PC-3 (cell line): ENCODE results near the gene C3orf38. TPM values are rescaled to one million over a fixed set of nuclear protein-coding genes. Genes with fewer than 3 reads are reported as not detected.

ENCODE experiments used
- ATAC-seq: fragments of 200-7000 bp; cut with Tn5 transposase; 2 replicates; pipeline ENCODE4 v1.9.1; 2020; ENCODE audit warnings: mild to moderate bottlenecking, moderate library complexity
- BruUV-seq: library from RNA; stranded (reverse); fragments of 400-500 nt; replicated peaks from 2 replicates; lab custom pipeline; 2021; lab: Mats Ljungman, UMichigan
- CTCF ChIA-PET: fragments of 300-600 bp; sonication (Branson Sonifier 250); formaldehyde crosslinking; loops from one replicate; lab custom pipeline; 2022; ENCODE audit warnings: antibody characterized with exemption; lab: Charles Lee
- POLR2A ChIA-PET: fragments of 300-600 bp; sonication (Branson Sonifier 250); formaldehyde crosslinking; loops from one replicate; lab custom pipeline; 2022; ENCODE audit warnings: antibody characterized with exemption; ENCODE audit not compliant: unreplicated experiment; lab: Charles Lee
- DNase-seq: peaks from one replicate; pipeline ENCODE4 v3.0.0-alpha.2; 2015
- H2AFZ ChIP-seq: fragments of 300-600 bp; sonication (generic); 2 replicates; pipeline ENCODE4 v1.6.0; 2016; ENCODE audit warnings: antibody characterized with exemption, low read length
- H3F3A ChIP-seq: fragments of 300-600 bp; sonication (generic); one replicate; pipeline ENCODE4 v1.6.0; 2017; ENCODE audit warnings: antibody characterized with exemption, low read length, control low read depth, mild to moderate bottlenecking; ENCODE audit not compliant: unreplicated experiment
- H3K27ac ChIP-seq: fragments of 300-600 bp; sonication (generic); 2 replicates; pipeline ENCODE4 v1.5.1; 2016; ENCODE audit warnings: mild to moderate bottlenecking, low read length
- H3K27me3 ChIP-seq: fragments of 300-600 bp; sonication (generic); 2 replicates; pipeline ENCODE4 v1.6.1; 2016; ENCODE audit warnings: low read length, mixed read lengths
- H3K36me3 ChIP-seq: fragments of 300-600 bp; sonication (generic); 2 replicates; pipeline ENCODE4 v1.6.1; 2016; ENCODE audit warnings: low read depth, mixed run types, low read length, mixed read lengths
- H3K4me1 ChIP-seq: fragments of 300-600 bp; sonication (generic); 2 replicates; pipeline ENCODE4 v1.5.1; 2016; ENCODE audit warnings: low read length; ENCODE audit not compliant: insufficient read depth
- H3K4me2 ChIP-seq: fragments of 300-600 bp; sonication (generic); 2 replicates; pipeline ENCODE4 v1.6.0; 2016; ENCODE audit warnings: low read length
- H3K4me3 ChIP-seq: fragments of 300-600 bp; sonication (generic); 2 replicates; pipeline ENCODE4 v1.5.1; 2016; ENCODE audit warnings: mild to moderate bottlenecking, low read length, mixed read lengths
- H3K79me2 ChIP-seq: fragments of 300-600 bp; sonication (generic); 2 replicates; pipeline ENCODE4 v1.6.1; 2017; ENCODE audit warnings: low read length, mixed read lengths
- H3K9ac ChIP-seq: fragments of 300-600 bp; sonication (generic); 2 replicates; pipeline ENCODE4 v1.6.0; 2016; ENCODE audit warnings: mild to moderate bottlenecking, low read length
- H3K9me2 ChIP-seq: fragments of 300-600 bp; sonication (generic); replicated peaks from 2 replicates; pipeline ENCODE4 v1.6.1; 2016; ENCODE audit warnings: mixed run types, low read length, mixed read lengths
- H3K9me3 ChIP-seq: fragments of 300-600 bp; sonication (generic); 2 replicates; pipeline ENCODE4 v1.6.1; 2016; ENCODE audit warnings: low read length, mixed read lengths
- H4K20me1 ChIP-seq: fragments of 300-600 bp; sonication (generic); 2 replicates; pipeline ENCODE4 v1.6.1; 2016; ENCODE audit warnings: low read length, mixed read lengths
- EZH2 ChIP-seq: fragments of 300-600 bp; sonication (generic); IDR thresholded peaks from one replicate; pipeline ENCODE4 v1.6.1; 2017; ENCODE audit warnings: antibody characterized with exemption, mild to moderate bottlenecking, low read length; ENCODE audit not compliant: unreplicated experiment
- EZH2phosphoT487 ChIP-seq: fragments of 300-600 bp; sonication (generic); IDR thresholded peaks from 2 replicates; pipeline ENCODE4 v1.6.1; 2018; ENCODE audit warnings: mild to moderate bottlenecking, antibody characterized with exemption, low read length, borderline replicate concordance
- intact Hi-C: fragments of 100-400 bp; cut with micrococcal nuclease; formaldehyde crosslinking; loops from 2 replicates; pipeline ENCODE4 v1.9.0; 2023
- total RNA-seq: library from RNA; depleted of rRNA; stranded (reverse); fragments of >200 nt; gene quantifications from 2 replicates; pipeline ENCODE4 v1.2.3, GENCODE V29; 2014
- TF ChIP-seq, protein P1 (sequence below): fragments of 300-600 bp; sonication (generic); conservative IDR thresholded peaks from 2 replicates; pipeline ENCODE4 v1.5.1; 2017; ENCODE audit warnings: antibody characterized with exemption, low read depth, mild to moderate bottlenecking, low read length

The C3orf38 gene
- total RNA-seq, 1 experiment from 2014 or later = 24.3 TPM

DNA sequence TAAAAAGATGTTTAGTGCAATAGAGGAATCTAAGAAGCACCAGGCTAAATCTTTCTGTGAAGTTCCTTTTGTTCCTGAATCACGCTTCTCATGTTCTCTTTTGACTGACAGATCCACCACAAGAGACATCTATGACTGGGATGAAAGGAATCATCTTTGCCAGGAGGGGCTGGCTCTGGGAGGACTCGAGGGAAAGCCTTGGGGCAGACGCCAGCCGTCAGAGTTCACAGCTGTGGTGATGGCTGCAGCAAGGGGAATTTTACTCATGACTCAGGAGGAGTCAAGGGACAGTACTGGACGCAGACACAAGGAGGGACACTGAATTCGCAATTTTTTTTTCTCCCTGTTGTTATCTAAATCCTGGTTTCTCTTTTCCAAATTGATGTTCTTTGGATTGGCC lies 38.7 kb downstream of the C3orf38 start:
- TF ChIP-seq EZH2 (no peak), EZH2phosphoT487 (no peak)
- TF ChIP-seq, protein P1, sequence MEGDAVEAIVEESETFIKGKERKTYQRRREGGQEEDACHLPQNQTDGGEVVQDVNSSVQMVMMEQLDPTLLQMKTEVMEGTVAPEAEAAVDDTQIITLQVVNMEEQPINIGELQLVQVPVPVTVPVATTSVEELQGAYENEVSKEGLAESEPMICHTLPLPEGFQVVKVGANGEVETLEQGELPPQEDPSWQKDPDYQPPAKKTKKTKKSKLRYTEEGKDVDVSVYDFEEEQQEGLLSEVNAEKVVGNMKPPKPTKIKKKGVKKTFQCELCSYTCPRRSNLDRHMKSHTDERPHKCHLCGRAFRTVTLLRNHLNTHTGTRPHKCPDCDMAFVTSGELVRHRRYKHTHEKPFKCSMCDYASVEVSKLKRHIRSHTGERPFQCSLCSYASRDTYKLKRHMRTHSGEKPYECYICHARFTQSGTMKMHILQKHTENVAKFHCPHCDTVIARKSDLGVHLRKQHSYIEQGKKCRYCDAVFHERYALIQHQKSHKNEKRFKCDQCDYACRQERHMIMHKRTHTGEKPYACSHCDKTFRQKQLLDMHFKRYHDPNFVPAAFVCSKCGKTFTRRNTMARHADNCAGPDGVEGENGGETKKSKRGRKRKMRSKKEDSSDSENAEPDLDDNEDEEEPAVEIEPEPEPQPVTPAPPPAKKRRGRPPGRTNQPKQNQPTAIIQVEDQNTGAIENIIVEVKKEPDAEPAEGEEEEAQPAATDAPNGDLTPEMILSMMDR = no peak
- ATAC-seq = peak; percentile 53
- no peak overlapping the region for H3K9ac ChIP-seq
- H3F3A ChIP-seq = no peaks in the 10 kb centered on the region
- no peak overlapping the region for H3K4me3 ChIP-seq
- no peaks in the 10 kb centered on the region for H3K79me2 ChIP-seq
- no peaks in the 10 kb centered on the region for H3K9me2 ChIP-seq
- intact Hi-C loops = no loop called here
- no peaks in the 10 kb centered on the region for H4K20me1 ChIP-seq
- no peak overlapping the region for H2AFZ ChIP-seq
- peak; percentile 36 for DNase-seq
- H3K27me3 ChIP-seq = peaks cover 4% of the 10 kb centered on the region; the same call in 1 of the 2 replicates
- H3K4me2 ChIP-seq = no peak overlapping the region
- no peak overlapping the region for H3K27ac ChIP-seq
- H3K9me3 ChIP-seq = no peaks in the 10 kb centered on the region
- ChIA-PET POLR2A (no interaction called here), CTCF (no interaction called here)
- H3K36me3 ChIP-seq = no peaks in the 10 kb centered on the region
- no TSS peak for BruUV-seq
- no peaks in the 10 kb centered on the region for H3K4me1 ChIP-seq

DNA sequence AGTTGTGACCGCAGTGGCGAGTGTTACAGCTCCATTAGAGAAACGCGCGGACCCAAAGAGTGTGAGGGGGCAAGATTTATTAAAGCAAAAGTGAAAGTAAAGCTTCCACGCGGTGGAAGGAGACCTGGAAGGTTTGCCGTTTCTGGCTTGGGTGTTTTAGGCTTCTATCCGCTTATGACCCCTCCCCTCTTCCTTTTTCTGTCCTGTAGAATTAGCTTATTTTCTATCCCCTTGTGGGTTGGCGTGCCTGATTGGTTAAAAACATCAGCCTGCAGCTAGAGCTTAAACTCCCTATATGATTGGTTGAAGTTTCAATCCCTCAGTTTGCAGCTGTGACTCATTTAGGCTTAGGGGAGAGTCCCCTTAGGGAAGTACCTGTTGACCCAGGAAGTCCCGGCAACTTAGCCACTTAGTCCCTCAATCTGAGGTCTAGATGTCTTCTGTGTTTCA lies 39.6 kb downstream of the C3orf38 start:
- Histone ChIP-seq H3K9ac (no peak overlapping the region), H3K4me2 (no peak overlapping the region), H3K9me3 (no peaks in the 10 kb centered on the region), H3K27ac (no peak overlapping the region), H2AFZ (no peak overlapping the region), H3K4me1 (no peaks in the 10 kb centered on the region), H3K27me3 (peaks cover 13% of the 10 kb centered on the region; the same call in 1 of the 2 replicates), H3K36me3 (no peaks in the 10 kb centered on the region), H3K4me3 (no peak overlapping the region), H3K9me2 (no peaks in the 10 kb centered on the region), H3K79me2 (no peaks in the 10 kb centered on the region), H3F3A (no peaks in the 10 kb centered on the region), H4K20me1 (no peaks in the 10 kb centered on the region)
- CTCF ChIA-PET = no interaction called here
- intact Hi-C loops = no loop called here
- no peak for DNase-seq
- no peak for ATAC-seq
- no TSS peak for BruUV-seq
- POLR2A ChIA-PET = no interaction called here
- TF ChIP-seq, protein P1 = no peak
- TF ChIP-seq EZH2 = no peak
- no peak for TF ChIP-seq EZH2phosphoT487

DNA sequence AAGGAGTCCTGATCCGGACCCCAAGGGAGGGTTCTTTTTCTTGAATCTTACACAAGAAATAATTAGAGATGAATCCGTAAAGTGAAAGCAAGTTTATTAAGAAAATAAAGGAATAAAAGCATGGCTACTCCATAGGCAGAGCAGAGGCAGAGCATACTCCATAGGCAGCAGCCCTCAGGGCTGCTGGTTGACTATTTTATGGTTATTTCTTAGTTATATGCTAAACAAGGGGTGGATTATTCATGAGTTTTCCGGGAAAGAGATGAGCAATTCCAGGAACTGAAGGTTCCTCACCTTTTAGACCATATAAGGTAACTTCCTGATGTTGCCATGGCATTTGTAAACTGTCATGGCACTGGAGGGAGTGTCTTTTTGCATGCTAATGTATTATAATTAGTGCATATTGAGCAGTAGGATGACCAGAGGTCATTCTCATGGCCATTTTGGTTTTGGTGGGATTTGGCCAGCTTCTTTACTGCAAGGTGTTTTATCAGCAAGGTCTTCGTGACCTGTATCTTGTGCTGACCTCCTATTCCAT lies 42.2 kb downstream of the C3orf38 start:
- intact Hi-C loops = no loop called here
- CTCF ChIA-PET = no interaction called here

More for the DNA sequence above, 42.2 kb downstream of the C3orf38 start:
- no peaks in the 10 kb centered on the region for H3K79me2 ChIP-seq
- H3K4me3 ChIP-seq = no peak overlapping the region
- H3K36me3 ChIP-seq = no peaks in the 10 kb centered on the region
- H3K27ac ChIP-seq = no peak overlapping the region
- BruUV-seq = no TSS peak
- H3K9me2 ChIP-seq = no peaks in the 10 kb centered on the region
- DNase-seq = no peak
- H2AFZ ChIP-seq = no peak overlapping the region
- no peak for ATAC-seq
- no peaks in the 10 kb centered on the region for H4K20me1 ChIP-seq
- H3K27me3 ChIP-seq = peaks cover 14% of the 10 kb centered on the region; the same call in 1 of the 2 replicates
- POLR2A ChIA-PET = no interaction called here
- H3F3A ChIP-seq = no peaks in the 10 kb centered on the region
- TF ChIP-seq EZH2 (no peak), EZH2phosphoT487 (no peak)
- TF ChIP-seq, protein P1 = no peak
- no peaks in the 10 kb centered on the region for H3K4me1 ChIP-seq
- H3K9ac ChIP-seq = no peak overlapping the region
- H3K9me3 ChIP-seq = no peaks in the 10 kb centered on the region
- no peak overlapping the region for H3K4me2 ChIP-seq
